Breast epithelium (tissue), 4 donors: ENCODE results near the gene RAB5B. TPM values are rescaled to one million over a fixed set of nuclear protein-coding genes. Genes with fewer than 3 reads are reported as not detected.
A peak's percentile ranks its signal among the peaks of the same experiment; 100 is the strongest.

Source experiments
- DNase-seq, 2 donors: peaks; one replicate each; pipeline ENCODE4 v3.0.0-alpha.2; 2019; ENCODE audit warnings: low spot score in 2 of 2
- H3K27ac ChIP-seq, 2 donors: fragments of 200-600 bp; sonication (generic) in 1 of 2; one replicate each; pipeline ENCODE4 v1.5.1; 2016 to 2019; ENCODE audit warnings: mild to moderate bottlenecking in 1 of 2
- H3K27me3 ChIP-seq, 2 donors: fragments of 200-600 bp; sonication (generic) in 1 of 2; one replicate each; pipeline versions ENCODE4 v1.5.1 to v1.6.0; 2017 to 2019; ENCODE audit warnings: control low read depth in 1 of 2, mild to moderate bottlenecking in 1 of 2
- H3K36me3 ChIP-seq: fragments of 200-600 bp; one replicate; pipeline ENCODE4 v1.5.1; 2019
- H3K4me1 ChIP-seq, 2 donors: fragments of 200-600 bp; sonication (generic); one replicate each; pipeline ENCODE4 v1.5.1; 2016 to 2019; ENCODE audit warnings: control low read depth in 1 of 2
- H3K4me3 ChIP-seq, 3 donors: fragments of 200-600 bp; sonication (generic); 1 replicate in 2 of 3; 2 replicates in 1 of 3; pipeline ENCODE4 v1.5.1; 2016 to 2019; ENCODE audit warnings: mild to moderate bottlenecking in 3 of 3, moderate library complexity in 2 of 3
- H3K9me3 ChIP-seq, 2 donors: fragments of 200-600 bp; sonication (generic) in 1 of 2; one replicate each; pipeline ENCODE4 v1.5.1; 2016 to 2019; ENCODE audit warnings: control low read depth in 1 of 2
- POLR2A ChIP-seq: fragments of 450-650 bp; IDR thresholded peaks from one replicate; pipeline ENCODE4 v1.6.1; 2016; ENCODE audit warnings: antibody characterized with exemption, mild to moderate bottlenecking, moderate library complexity
- POLR2AphosphoS5 ChIP-seq, 3 donors: sonication (generic); formaldehyde crosslinking; IDR thresholded peaks; one replicate each; pipeline ENCODE4 v1.6.1; 2017; ENCODE audit warnings: antibody characterized with exemption in 3 of 3
- intact Hi-C: fragments of 100-400 bp; cut with DNase I; formaldehyde crosslinking; loops from one replicate; pipeline ENCODE4 v1.15.1; 2023; ENCODE audit warnings: low total_unique reads
- total RNA-seq, 3 donors: library from RNA; depleted of rRNA; stranded (reverse); fragments of >200 nt; gene quantifications; one replicate each; pipeline ENCODE4 v1.1.0, GENCODE V29; 2016
- TF ChIP-seq, protein P1 (sequence below), 3 donors: fragments of 450-650 bp; IDR thresholded peaks; one replicate each; pipeline ENCODE4 v1.5.1; 2016 to 2017; ENCODE audit warnings: antibody characterized with exemption in 3 of 3, mild to moderate bottlenecking in 3 of 3, moderate library complexity in 3 of 3

RAB5B gene
- total RNA-seq, 3 donors from 2014 or later = 74.9 to 98.8 (median 75.7) TPM

DNA sequence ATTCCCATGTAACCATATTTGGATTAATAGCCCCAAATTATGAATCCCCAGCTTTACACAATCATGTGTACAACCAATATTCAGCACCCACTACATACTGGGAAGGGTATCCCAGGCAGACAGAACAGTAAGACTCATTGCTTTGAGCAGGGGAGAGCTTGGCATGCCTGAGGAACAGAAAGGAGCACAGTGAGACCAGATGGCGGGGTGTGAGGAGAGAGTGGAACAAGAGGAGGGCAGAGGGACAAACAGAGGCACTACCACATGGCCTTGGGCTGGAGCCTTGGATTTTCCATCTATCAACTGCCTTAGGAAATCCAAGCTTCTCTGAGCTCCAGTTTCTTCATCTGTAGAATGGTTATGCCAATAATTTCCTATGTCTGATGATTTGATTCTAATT is 39.1 kb upstream of the RAB5B start:
- no peaks in the 10 kb centered on the region for H3K36me3 ChIP-seq
- H3K4me1 ChIP-seq = peaks cover 4 to 20% of the 10 kb centered on the region in 2 donors
- H3K4me3 ChIP-seq = no peak overlapping the region
- no peaks in the 10 kb centered on the region for H3K9me3 ChIP-seq
- DNase-seq = no peak
- H3K27ac ChIP-seq = no peak overlapping the region
- intact Hi-C loops = loop anchor here (5.0 to 10.0 kb wide), 2 partner anchors 100 to 192 kb away; partner anchors contain the start of gene GDF11
- no peak for TF ChIP-seq POLR2A
- TF ChIP-seq, protein P1, sequence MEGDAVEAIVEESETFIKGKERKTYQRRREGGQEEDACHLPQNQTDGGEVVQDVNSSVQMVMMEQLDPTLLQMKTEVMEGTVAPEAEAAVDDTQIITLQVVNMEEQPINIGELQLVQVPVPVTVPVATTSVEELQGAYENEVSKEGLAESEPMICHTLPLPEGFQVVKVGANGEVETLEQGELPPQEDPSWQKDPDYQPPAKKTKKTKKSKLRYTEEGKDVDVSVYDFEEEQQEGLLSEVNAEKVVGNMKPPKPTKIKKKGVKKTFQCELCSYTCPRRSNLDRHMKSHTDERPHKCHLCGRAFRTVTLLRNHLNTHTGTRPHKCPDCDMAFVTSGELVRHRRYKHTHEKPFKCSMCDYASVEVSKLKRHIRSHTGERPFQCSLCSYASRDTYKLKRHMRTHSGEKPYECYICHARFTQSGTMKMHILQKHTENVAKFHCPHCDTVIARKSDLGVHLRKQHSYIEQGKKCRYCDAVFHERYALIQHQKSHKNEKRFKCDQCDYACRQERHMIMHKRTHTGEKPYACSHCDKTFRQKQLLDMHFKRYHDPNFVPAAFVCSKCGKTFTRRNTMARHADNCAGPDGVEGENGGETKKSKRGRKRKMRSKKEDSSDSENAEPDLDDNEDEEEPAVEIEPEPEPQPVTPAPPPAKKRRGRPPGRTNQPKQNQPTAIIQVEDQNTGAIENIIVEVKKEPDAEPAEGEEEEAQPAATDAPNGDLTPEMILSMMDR (IDR thresholded peaks at IDR 0.05) = no peak
- TF ChIP-seq POLR2AphosphoS5 (IDR thresholded peaks at IDR 0.05) = no peak
- no peaks in the 10 kb centered on the region for H3K27me3 ChIP-seq

DNA sequence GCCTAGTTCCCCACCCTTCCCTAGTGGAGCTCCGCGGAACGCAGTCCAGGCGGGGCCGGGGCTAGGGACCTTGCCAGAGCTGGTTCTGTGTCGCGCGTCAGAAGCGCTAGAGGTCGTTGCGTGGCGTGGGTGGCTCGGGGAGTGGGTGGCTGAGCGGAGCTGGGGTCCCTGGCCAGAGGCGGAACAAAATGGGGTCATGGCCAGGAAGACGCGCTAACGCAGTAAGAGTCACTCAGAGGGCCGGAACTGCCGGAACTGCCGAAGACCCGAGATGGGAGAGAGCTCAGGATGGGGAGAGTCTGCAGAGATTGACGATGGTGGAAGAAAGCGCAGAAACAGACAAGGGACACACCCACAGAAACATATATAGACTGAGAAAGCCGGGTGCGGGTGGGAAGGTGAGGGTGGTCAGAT is 38.1 kb upstream of the RAB5B start:
- intact Hi-C loops = loop anchor here (5.0 to 10.0 kb wide), 2 partner anchors 101 to 193 kb away; partner anchors contain the start of gene GDF11
- no peaks in the 10 kb centered on the region for H3K36me3 ChIP-seq
- no peaks in the 10 kb centered on the region for H3K27me3 ChIP-seq
- H3K9me3 ChIP-seq = no peaks in the 10 kb centered on the region
- H3K4me1 ChIP-seq = peaks cover 4 to 19% of the 10 kb centered on the region in 2 donors
- H3K27ac ChIP-seq = peak overlapping the region; percentile 54 to 69
- no peak for TF ChIP-seq POLR2A
- TF ChIP-seq POLR2AphosphoS5 (IDR thresholded peaks at IDR 0.05) = no peak
- TF ChIP-seq, protein P1 (IDR thresholded peaks at IDR 0.05) = no peak
- no peak for DNase-seq
- H3K4me3 ChIP-seq = peak overlapping the region; percentile 26 to 53 (median 35)

DNA sequence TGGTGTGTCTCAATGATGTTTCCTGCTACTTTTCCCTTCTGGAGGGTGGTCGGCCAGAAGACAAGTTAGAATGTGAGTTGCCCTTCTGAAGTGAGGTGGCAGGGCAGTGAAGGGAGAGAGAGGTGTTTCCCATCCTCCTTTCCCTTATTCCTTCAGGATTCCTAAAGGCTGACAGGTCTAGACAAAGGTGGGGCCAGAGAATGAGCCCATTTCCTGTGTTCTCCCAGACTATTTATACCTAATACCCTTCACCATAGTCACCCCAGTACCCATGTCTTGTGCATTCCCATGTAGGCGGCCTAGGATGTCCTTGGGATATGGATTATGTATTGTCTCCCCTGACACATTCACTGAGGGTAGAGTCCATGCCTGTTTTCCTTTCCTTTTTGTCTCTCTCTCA is 35.9 kb upstream of the RAB5B start:
- Histone ChIP-seq H3K4me3 (no peak overlapping the region), H3K36me3 (no peaks in the 10 kb centered on the region), H3K4me1 (peaks cover 0 to 5% of the 10 kb centered on the region in 2 donors), H3K27ac (no peak overlapping the region), H3K27me3 (no peaks in the 10 kb centered on the region), H3K9me3 (no peaks in the 10 kb centered on the region)
- DNase-seq = no peak
- intact Hi-C loops = loop anchor here (5.0 to 10.0 kb wide), 2 partner anchors 103 to 196 kb away; partner anchors contain the start of gene GDF11
- no peak for TF ChIP-seq POLR2A
- no peak for TF ChIP-seq POLR2AphosphoS5 (IDR thresholded peaks at IDR 0.05)
- TF ChIP-seq, protein P1 (IDR thresholded peaks at IDR 0.05) = no peak

DNA sequence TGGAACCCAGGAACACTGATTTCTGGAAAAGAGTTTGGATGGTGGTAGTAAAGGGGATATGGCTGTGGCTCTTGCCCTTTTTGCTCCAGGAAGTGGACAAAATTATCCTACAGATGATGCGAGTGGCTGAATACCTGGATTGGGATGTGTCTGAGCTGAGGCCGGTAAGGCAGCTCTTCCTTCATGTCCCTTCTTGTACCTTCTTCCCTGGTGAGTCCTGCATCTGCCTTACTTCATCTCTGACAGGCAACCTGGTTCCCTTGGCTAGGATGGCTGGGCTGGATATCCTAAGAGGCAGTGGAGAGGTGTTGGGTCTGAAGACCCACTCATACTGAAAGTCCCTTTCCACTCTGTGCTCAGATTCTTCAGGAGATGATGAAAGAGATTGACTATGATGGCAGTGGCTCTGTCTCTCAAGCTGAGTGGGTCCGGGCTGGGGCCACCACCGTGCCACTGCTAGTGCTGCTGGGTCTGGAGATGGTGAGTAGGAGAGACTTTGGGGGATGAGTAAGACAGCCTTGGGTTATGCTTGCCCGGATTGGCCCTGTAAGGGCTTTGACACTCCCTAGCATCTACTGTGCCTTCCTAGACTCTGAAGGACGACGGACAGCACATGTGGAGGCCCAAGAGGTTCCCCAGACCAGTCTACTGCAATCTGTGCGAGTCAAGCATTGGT is 34.9 kb upstream of the RAB5B start:
- no peak for DNase-seq
- Histone ChIP-seq H3K27me3 (no peaks in the 10 kb centered on the region), H3K4me3 (no peak overlapping the region), H3K9me3 (no peaks in the 10 kb centered on the region), H3K36me3 (no peaks in the 10 kb centered on the region), H3K4me1 (no peaks in the 10 kb centered on the region), H3K27ac (peak overlapping the region in 1 of 2 donors; percentile 80)
- intact Hi-C loops = loop anchor here (5.0 to 10.0 kb wide), 2 partner anchors 104 to 197 kb away; partner anchors contain the start of gene GDF11
- TF ChIP-seq, protein P1 (IDR thresholded peaks at IDR 0.05) = no peak
- TF ChIP-seq POLR2AphosphoS5 (IDR thresholded peaks at IDR 0.05) (no peak), POLR2A (no peak)

DNA sequence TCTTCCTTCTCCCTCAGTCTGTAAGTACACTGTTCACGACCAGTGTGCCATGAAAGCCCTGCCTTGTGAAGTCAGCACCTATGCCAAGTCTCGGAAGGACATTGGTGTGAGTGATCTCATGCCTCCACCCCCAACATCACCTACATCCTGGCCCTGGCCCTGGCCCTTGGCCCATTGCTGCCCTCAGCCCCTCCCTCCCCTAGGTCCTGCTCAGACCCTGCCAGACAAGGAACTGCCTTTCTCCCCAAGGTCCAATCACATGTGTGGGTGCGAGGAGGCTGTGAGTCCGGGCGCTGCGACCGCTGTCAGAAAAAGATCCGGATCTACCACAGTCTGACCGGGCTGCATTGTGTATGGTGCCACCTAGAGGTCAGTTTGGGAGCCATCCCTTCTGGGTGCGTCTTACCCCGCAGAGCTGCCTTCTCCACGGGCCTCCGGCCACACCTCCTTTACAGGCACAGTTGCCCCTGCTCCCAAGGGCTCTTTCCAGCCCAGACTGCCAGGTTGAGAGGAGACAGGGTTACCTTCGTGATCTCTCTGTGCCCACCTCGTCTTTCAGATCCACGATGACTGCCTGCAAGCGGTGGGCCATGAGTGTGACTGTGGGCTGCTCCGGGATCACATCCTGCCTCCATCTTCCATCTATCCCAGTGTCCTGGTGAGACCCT is 33.7 kb upstream of the RAB5B start:
- no peaks in the 10 kb centered on the region for H3K27me3 ChIP-seq
- intact Hi-C loops = no loop called here
- no peaks in the 10 kb centered on the region for H3K9me3 ChIP-seq
- H3K4me1 ChIP-seq = no peaks in the 10 kb centered on the region
- peak overlapping the region; percentile 80 for H3K27ac ChIP-seq
- peak overlapping the region in 2 of 3 donors; percentile 15 to 46 for H3K4me3 ChIP-seq
- H3K36me3 ChIP-seq = no peaks in the 10 kb centered on the region
- peak; percentile 82 to 87 for DNase-seq
- TF ChIP-seq POLR2AphosphoS5 (IDR thresholded peaks at IDR 0.05) (peak in 2 of 3 donors; percentile 27 to 43), POLR2A (no peak)
- TF ChIP-seq, protein P1 (IDR thresholded peaks at IDR 0.05) = peak; percentile 68 to 90 (median 90)
